Hindlimb muscle (tissue), 1 donor: ENCODE data around the gene KANTR. TPM values are rescaled to one million over a fixed set of nuclear protein-coding genes. Genes with fewer than 3 reads are reported as not detected.

ENCODE experiments used
- DNase-seq: peaks from one replicate; pipeline ENCODE4 v3.0.0-alpha.2; 2013
- polyA plus RNA-seq: library from polyadenylated mRNA; unstranded; fragments of 120-200 nt; gene quantifications from one replicate; pipeline ENCODE4 v1.2.1, GENCODE V29; 2013; ENCODE audit not compliant: insufficient read length

The KANTR gene
- polyA plus RNA-seq, 1 donor: 11.6 TPM

GRCh38 chrX:53128097-53128749, 34.3 kb downstream of the KANTR start:
- no peak for DNase-seq

GRCh38 chrX:53133400-53133799, 39.5 kb downstream of the KANTR start:
- no peak for DNase-seq

DNA sequence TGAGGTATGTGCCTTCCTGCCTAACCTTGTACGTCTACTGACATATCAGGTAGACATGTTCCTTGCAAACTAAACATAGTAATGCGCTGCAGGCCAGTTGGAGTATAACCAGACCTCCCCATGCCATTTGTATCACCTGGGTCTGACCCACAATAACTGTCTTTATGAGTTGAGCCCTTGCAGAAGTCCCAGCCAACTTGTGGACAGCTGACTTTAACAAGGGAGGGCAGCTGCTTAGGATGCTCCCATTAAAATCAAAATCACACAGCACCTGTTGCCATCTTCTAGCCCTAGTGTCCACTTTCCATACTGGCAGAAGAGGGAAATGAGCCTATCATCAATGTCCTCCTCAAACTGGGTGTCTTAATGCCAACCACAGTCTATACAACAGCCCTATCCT, 41.6 kb downstream of the KANTR start:
- no peak for DNase-seq

DNA sequence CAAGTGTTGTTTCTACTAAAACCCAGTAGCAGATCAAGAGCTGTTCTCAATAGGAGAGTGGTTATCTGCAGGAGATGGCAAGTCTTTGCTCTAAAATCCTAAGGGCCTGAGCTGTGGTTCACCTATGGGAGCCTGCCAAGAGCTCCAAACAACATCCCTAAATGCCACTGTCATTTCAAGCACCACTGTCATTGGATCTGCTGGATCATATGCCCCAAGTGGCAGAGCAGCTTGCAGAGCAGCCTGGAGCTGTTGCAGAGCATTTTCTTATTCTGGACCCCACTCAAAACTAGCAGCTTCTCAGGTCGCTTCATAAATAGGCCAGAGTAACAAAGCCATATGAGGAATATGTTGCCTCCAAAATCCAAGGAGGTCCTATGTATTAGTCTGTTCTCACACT, 59.6 kb downstream of the KANTR start:
- no peak for DNase-seq

DNA sequence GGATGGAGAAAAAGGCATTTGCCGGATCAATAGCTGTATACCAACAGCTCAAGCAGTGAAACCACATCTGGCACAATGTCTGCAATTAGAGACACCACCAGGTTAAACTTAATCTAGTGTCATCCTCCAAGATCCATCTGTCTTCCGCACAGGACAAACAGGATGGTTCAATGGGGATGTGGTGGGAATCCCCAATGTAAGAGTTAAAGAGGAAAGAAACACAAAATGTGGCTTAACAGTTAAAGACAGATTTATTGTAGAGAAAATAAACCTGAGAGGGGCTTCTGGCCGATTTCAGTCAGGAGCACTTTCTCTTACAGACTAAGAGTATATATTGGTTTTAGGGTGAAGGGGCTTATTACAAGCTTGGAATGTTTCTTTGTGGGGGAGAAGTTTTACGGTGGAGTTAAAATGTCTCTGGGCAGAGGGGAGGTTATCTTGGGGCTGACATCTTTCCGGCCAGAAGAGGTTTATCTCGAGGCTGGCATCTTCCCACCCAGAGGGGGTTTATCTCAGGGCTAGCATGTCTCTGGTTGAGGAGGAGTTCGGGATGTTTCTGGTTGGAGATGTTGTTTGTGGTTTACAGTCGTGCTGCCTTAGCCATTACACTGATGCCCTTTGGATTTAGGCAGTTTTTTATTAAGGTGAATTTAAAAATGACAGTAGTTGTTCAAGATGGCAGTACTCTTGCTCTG, 61.7 kb downstream of the KANTR start:
- no peak for DNase-seq

DNA sequence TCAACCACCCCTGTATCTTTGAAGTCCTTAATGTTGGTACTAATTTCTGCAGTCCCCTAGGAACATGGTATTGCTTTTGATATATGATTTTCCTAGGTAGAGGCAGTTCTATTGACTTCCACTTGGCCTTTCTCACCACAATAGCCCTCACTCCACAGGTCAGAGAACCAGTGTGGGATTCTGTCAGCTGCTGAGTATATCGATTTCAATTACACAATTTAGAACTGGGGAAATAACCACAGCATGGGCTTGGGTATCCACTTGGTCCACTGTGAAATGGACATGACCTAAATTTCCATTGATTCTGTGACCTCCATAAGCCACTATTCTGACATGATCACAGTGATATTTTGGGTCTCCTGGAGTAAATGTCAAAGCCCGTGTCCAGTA, 62.3 kb downstream of the KANTR start:
- no peak for DNase-seq

- no peak for DNase-seq
These were observed 65.2 kb downstream of the KANTR start for GRCh38 chrX:53159184-53159583.

- DNase-seq: no peak
These were observed 66.5 kb downstream of the KANTR start for GRCh38 chrX:53160297-53160983.

DNA sequence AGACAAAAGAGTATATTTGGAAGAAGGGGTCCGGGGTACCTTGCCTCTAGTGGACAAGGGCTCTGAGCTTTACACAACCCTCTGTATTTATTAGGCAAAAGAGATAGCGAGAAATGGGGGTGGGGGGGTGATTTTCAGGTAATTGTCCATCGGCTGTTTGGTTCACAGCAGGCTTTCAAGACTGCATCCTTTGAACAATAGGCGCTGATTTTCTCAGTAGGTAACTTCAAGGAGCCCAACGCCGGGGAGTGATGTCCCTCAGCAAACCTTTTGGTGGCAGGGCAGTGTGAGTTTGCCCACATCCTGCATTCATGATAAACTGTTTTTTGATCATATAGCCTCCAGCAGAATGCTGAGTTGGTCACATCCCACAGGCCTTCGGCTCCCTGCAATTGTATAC, 69.5 kb downstream of the KANTR start:
- DNase-seq: no peak

- DNase-seq: peak; percentile 3
These were observed 70.6 kb downstream of the KANTR start for GRCh38 chrX:53164566-53164965.

- no peak for DNase-seq
These were observed 72.2 kb downstream of the KANTR start for GRCh38 chrX:53166103-53166502.

- DNase-seq: no peak
These were observed 77.4 kb downstream of the KANTR start for GRCh38 chrX:53171356-53171755.

Other genes with a start within 250 kb of the KANTR start
- not detected for gene XAGE3, start 226.1 kb upstream of the KANTR start, polyA plus RNA-seq
- gene FAM156B, start 196.8 kb upstream of the KANTR start, polyA plus RNA-seq: 17.9 TPM
- 28.9 TPM for gene FAM156A, start 135.6 kb upstream of the KANTR start, polyA plus RNA-seq
- 8.8 TPM for gene GPR173, start 45.4 kb upstream of the KANTR start, polyA plus RNA-seq
- 14.4 TPM for gene TSPYL2, start 11.8 kb upstream of the KANTR start, polyA plus RNA-seq
- 36.9 TPM for gene KDM5C, start 131.1 kb downstream of the KANTR start, polyA plus RNA-seq
- gene IQSEC2, start 187.4 kb downstream of the KANTR start, polyA plus RNA-seq: 19.8 TPM